ENCODE results near the gene ENTPD8. TPM values are rescaled to one million over a fixed set of nuclear protein-coding genes. Genes with fewer than 3 reads are reported as not detected.

The ENTPD8 gene
- total RNA-seq, 1 donor from 2014 or later = not detected

DNA sequence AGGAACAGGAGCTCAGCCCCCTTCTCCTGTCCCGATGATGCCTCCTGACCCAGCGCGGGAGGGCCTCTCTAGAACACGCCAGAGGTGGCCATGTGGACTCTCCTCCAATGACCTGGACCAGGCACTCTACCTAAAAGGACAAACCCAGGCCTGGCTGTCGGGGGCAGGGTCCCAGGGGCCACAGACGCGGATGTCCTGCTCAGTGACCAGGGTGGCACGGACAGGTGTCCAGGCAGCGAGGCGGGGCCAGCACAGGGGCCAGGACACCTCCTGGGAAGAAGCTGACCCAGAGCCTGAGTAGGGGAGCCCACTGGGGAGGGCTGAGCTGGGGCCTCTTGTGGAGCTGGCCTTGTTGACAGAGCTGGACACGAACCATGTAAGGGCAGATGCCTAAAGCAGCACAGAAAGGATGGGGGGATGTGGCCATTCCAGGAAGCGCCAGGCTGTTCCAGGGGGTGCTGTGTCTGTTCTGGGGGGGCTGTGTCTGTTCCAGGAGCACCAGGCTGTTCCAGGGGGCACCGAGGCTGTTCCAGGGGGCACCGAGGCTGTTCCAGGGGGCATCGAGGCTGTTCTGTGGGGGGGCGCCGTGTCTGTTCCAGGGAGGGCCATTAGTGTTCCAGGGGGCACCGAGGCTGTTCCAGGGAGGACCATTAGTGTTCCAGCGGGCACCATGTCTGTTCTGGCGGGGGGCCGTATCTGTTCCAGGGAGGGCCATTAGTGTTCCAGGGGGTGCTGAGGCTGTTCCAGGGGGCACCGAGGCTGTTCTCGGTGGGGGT lies 48.7 kb downstream of the ENTPD8 start:
- TF ChIP-seq, protein P1, sequence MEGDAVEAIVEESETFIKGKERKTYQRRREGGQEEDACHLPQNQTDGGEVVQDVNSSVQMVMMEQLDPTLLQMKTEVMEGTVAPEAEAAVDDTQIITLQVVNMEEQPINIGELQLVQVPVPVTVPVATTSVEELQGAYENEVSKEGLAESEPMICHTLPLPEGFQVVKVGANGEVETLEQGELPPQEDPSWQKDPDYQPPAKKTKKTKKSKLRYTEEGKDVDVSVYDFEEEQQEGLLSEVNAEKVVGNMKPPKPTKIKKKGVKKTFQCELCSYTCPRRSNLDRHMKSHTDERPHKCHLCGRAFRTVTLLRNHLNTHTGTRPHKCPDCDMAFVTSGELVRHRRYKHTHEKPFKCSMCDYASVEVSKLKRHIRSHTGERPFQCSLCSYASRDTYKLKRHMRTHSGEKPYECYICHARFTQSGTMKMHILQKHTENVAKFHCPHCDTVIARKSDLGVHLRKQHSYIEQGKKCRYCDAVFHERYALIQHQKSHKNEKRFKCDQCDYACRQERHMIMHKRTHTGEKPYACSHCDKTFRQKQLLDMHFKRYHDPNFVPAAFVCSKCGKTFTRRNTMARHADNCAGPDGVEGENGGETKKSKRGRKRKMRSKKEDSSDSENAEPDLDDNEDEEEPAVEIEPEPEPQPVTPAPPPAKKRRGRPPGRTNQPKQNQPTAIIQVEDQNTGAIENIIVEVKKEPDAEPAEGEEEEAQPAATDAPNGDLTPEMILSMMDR (conservative IDR thresholded peaks at IDR 0.05; ENCODE audit: low read depth, low read length) = no peak
- no peak for DNase-seq (ENCODE audit: low read depth)
- no peak overlapping the region for H3K4me3 ChIP-seq (ENCODE audit: low read depth, low read length)

DNA sequence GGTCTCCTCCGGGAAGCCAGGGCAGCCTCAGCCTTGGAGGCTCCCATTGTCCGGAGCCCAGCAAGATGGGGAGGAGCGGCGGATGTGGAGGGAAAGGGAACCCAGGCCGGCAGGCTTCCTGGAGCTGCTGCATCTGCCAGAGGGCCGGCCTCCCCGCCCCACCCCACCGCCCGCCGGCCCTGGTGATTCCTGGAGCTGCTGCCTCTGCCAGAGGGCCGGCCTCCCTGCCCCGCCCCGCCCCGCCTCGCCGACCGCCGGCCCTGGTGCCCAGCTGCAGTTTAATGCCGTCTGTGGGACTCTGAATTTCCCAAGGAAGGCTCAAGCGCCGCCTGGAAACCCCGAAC lies 49.8 kb downstream of the ENTPD8 start:
- TF ChIP-seq, protein P1 (conservative IDR thresholded peaks at IDR 0.05; ENCODE audit: low read depth, low read length) = no peak
- no peak overlapping the region for H3K4me3 ChIP-seq (ENCODE audit: low read depth, low read length)
- DNase-seq (ENCODE audit: low read depth) = no peak

DNA sequence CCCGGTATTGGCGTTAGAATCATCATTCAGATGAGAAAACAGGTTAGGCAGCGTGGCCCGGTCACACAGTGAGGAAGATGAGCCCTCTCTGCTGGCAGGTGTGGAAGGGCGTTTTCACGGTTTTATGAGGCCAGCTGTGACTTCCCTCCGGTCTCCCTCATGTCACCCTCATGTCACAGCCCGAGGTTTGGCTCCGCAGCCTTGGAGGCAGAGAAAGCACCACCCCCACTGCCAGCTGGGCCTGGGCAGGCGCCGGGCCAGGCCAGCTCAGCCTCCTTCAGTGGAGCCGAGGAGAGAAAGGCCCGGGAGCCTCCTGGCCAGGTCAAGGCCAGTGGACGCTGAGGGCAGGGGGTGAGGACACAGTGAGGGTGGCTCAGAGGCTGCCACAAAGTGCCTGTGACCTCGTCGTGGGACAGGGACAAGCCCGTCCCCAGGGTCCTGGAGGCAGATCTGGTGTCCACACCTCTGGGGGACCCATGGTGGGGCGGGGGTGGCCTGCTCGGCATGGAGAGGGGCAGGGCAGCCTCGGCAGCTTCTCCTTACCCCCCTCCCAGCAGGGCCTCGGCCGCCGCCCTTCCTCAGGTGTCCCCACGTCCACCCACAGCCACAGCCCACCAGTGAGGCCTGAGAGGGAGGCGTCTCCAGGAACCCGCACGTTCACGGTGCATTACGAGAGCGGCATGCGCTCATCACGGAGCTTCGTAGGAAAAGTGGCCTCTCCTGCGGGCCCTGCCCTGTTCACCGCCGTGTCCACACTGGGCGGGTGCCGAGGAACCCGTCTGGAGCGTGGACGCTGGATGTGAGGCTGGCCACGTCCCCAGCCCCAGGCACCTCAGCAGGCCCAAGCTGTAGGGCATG lies 50.4 kb downstream of the ENTPD8 start:
- TF ChIP-seq, protein P1 (conservative IDR thresholded peaks at IDR 0.05; ENCODE audit: low read depth, low read length) = no peak
- H3K4me3 ChIP-seq (ENCODE audit: low read depth, low read length) = no peak overlapping the region
- DNase-seq (ENCODE audit: low read depth) = no peak

DNA sequence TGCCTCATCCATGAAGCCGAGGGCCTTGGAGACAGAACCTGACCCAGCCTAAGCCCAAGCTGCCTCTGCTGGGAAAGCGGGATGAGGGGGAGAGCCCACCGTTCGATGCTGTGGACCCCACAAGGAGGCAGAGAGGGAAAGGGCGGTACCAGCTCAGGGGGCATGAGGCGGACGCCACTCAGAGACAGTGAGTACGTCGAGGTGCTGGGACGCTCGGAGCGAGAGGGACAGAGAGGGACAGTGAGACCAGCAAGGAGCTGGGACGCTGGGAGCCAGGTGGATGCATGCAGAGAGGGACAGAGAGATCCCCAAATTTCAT lies 51.8 kb downstream of the ENTPD8 start:
- no peak for DNase-seq (ENCODE audit: low read depth)

DNA sequence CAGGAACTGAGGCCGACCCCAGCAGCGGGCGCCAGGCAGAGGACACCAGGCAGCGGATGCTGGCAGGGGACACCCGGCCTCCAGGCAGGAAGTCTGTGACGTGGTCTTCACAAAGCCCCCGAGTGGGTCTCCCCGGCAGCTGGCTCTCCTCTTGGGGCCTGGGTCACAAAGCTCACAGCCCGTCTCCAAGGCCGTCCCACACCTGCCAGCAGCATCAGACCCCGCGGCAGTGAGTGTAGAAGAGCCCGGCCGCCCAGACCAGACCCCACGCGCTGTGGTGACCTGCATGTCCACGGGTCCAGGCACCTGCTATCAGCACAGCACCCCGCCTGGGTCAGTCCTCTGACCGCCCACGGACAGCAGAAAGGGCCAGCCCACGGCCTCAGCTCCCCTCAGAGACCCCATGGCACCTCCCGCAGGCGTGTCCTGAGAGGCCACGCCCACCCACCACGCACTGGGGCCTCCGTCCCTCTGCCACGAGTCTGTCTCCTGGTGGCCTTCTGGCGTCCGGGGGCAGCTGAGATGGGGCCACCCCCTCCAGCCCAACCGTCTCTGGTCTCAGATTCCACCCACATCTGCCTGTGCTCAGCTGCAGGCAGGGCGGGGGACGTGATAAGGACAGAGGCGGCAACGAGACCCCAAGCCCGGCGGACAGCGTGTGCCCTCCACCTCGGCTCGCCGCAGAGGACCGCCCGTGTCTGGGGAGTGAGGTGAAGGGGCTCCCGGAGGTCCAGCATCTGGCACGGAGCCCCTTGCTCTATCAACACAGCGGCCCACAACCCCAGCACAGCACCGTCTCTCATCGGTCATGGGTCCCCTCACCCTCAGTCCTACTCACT lies 52.3 kb downstream of the ENTPD8 start:
- DNase-seq (ENCODE audit: low read depth) = no peak
- TF ChIP-seq, protein P1 (conservative IDR thresholded peaks at IDR 0.05; ENCODE audit: low read depth, low read length) = no peak
- no peak overlapping the region for H3K4me3 ChIP-seq (ENCODE audit: low read depth, low read length)

More for the DNA sequence above, 51.8 kb downstream of the ENTPD8 start:
- no peak overlapping the region for H3K4me3 ChIP-seq (ENCODE audit: low read depth, low read length)
- TF ChIP-seq, protein P1 (conservative IDR thresholded peaks at IDR 0.05; ENCODE audit: low read depth, low read length) = no peak

DNA sequence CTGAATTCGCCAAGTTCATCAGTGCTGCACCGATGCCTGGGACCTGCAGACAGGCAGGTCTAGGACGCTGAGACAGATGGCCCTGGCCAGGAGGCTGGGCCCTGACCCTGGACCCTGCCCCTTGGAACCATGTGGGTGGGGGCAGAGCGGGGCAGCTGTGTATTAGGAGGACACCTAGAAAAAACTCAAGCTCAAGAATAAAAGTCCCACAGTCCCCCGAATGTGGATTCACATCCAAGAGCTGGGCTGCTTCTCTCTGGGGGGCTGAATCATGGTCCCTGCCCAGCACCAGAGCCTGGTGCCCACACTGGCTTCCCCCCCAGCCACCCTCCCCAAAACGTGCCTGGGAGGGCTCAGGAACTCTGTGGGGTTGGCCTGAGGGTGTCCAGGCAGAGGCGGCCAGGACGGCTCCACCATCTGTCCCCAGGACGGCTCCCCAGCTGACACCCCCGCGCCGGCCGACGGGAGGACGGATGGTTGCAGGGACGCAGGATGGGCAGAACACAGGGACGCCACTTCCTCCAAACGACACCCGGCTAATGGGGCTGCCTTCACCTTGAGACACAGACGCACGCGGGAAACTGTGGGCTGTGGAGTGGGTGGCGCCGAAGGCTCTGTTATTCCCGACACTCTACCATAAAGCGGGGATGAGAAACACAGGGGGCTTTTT lies 53.1 kb downstream of the ENTPD8 start:
- H3K4me3 ChIP-seq (ENCODE audit: low read depth, low read length) = no peak overlapping the region
- TF ChIP-seq, protein P1 (conservative IDR thresholded peaks at IDR 0.05; ENCODE audit: low read depth, low read length) = no peak
- no peak for DNase-seq (ENCODE audit: low read depth)
